IPS DF 4.7 (cell line): ENCODE measurements around the gene MINDY2.
"Not testable (repeated sequence)": the region's sequence is repeated elsewhere in the genome, so short reads cannot be mapped to it uniquely, and the experiment has no call there.

ENCODE experiments used
- DNase-seq: peaks from one replicate; pipeline ENCODE4 v3.0.0-alpha.2; 2013; ENCODE audit warnings: low spot score; ENCODE audit errors: extremely low read depth

The MINDY2 gene

GRCh38 chr15:58880320-58880719 is 109.2 kb downstream of the MINDY2 start:
- DNase-seq, result no peak

- no peak for DNase-seq
Observed at GRCh38 chr15:58882243-58882642, 111.1 kb downstream of the MINDY2 start.

DNA sequence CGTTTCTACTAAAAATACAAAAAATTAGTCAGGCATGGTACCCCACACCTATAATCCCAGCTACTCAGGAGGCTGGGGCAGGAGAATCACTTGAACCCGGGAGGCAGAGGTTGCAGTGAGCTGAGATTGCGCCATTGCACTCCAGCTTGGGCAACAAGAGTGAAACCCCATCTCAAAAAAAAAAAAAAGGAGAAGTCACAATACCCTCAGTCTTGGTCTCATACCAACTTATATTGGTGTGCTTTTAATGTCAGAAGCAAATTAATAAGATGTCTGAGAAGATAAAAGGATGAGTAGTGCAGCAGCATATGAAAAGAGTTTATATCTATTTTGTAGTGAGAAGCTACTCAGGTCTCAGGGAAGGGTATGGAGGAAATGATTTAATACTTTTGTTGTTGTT is 112.8 kb downstream of the MINDY2 start:
- DNase-seq, result not testable (repeated sequence)

DNA sequence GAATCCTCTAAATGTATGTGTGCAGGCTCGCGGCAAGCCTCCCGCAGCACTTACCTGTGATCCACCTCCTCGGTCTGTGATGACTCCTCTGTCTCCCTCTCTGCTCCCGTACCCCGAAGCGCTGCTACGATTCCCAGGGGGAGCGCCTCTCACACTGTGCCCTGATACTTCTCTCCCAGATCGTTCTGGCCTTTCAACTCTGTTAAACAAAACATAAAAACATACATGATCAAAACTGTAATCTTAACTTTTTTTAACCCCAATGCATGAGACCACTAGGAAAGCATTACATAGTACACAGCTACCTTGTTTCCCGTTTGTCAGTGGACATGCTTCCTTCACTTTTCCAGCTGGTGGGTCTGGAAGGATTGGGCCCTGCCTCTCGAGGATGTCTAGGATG is 115.8 kb downstream of the MINDY2 start:
- DNase-seq, result no peak

- no peak for DNase-seq
Observed at GRCh38 chr15:58889363-58889762, 118.3 kb downstream of the MINDY2 start.

GRCh38 chr15:58898150-58898680 is 127.1 kb downstream of the MINDY2 start:
- no peak for DNase-seq

DNA sequence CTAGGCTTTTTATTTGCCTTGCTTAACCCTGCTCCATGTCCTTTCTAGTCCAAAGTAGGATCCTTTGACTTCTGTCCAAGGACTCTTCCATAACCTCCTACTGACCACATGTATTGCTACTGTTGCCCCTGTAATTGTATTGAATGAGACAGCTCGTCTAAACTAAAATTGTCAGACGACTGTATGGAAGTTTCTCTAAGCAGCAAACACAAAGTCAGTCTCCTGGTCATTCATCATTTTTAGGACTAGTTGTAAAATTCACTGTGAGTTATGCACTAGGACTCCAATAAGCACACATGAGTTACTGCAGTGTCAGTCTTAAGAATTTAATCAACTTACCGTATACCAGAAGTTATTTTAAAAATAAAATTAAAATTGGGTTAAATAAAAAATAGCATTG is 129.5 kb downstream of the MINDY2 start:
- no peak for DNase-seq

GRCh38 chr15:58908550-58909309 is 137.6 kb downstream of the MINDY2 start:
- no peak for DNase-seq

DNA sequence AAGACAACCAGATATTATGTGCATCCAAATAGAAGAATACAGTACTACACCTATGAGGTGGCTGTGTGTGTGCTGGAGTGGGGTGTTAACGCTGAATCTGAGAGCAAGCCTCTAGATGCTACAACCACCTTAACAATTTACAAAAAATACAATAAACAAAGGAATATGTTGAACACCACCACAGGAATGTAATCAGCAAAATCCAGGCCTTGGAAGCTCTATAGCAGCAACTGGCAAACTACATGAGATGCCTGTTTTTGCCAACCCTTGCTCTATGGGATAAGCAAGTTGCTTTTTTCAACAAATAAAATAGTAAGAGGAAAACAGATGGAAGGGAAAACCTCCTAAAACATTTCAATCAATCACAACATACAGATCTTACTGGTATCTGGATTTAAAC is 138.5 kb downstream of the MINDY2 start:
- DNase-seq, result no peak

DNA sequence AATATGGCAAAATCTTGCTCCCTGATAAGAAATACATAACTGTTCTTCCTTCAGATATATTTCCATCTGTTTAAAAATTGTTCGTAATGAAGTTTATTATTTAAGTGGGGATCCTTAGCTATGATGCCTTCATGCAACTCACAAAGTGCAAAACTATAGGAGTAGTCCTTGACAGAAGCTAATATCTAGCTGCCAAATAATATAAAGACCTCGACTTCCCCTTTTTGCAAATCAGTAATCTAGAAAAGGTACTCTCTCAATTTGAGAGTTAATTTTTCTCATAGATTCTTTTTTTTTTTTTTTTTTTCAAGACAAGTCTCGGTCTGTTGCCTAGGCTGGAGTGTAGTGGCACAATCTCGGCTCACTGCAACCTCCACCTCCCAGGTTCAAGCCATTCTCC is 139.4 kb downstream of the MINDY2 start:
- DNase-seq, result no peak
